ENCODE results near the gene RNF43. TPM values are rescaled to one million over a fixed set of nuclear protein-coding genes. Genes with fewer than 3 reads are reported as not detected.
"Not testable (repeated sequence)": the region's sequence is repeated elsewhere in the genome, so short reads cannot be mapped to it uniquely, and the experiment has no call there.

The RNF43 gene
- total RNA-seq, 1 donor from 2014 or later: 0.67 TPM

- ATAC-seq: no peak
- intact Hi-C loops (cut with DNase I): no loop called here
- DNase-seq (ENCODE audit: low spot score): no peak
Observed at GRCh38 chr17:58411408-58411894, 5.9 kb downstream of the RNF43 start.

DNA sequence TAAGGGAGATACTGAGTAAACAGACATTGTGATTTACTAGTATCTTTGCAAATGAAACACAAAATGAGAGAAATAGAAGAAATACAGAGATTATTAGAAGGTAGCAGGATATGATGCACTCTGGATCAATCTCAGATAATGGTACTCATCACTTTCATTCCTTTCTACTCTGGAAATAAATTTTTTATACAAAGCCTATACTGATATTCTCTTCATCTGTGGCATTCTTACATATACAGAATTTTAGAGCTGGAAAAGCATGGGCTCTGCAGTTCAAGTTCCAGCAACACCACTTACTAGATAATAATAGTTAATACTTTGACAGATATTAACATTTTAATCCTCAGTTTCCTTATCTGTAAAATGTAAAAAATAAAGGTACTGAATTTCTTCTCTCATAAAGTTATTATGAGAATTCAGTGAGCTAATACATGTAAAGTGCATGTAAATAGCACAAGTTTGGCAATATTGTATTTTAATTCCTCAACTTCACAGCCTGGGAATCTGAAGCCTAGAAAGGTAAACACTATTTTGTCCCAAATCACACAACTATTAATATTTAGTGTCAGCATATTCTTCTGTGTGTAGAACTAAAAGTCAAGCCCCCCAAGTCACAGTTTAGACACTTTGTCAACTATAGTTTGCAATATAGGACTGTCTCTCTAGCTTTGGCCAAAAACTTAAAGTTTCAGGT lies 6.5 kb downstream of the RNF43 start:
- intact Hi-C loops (cut with DNase I): no loop called here
- ATAC-seq (no peak), DNase-seq (ENCODE audit: low spot score) (no peak)

DNA sequence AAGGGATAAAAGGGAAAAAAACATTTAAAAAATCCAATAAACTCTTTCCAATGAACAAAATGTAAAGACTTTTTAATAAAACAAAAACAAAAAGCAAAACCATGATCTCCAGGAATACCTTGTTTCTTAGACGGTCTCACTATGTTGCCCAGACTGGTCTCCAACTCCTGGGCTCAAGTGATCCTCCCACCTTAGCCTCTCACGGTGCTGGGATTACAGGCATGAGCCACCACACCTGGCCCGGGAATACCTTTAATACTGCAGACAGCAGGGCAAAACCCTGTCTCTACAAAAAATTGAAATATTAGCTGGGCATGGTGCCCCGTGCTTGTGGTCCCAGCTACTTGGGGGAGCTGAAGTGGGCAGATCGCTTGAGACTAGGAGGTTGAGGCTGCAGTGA lies 7.9 kb downstream of the RNF43 start:
- DNase-seq (ENCODE audit: low spot score) (no peak), ATAC-seq (no peak)
- intact Hi-C loops (cut with DNase I): no loop called here

GRCh38 chr17:58403311-58403710 lies 14.0 kb downstream of the RNF43 start:
- intact Hi-C loops (cut with DNase I): no loop called here
- ATAC-seq (no peak), DNase-seq (ENCODE audit: low spot score) (no peak)

- intact Hi-C loops (cut with DNase I): no loop called here
- no peak for ATAC-seq
- DNase-seq (ENCODE audit: low spot score): no peak
Observed at GRCh38 chr17:58402679-58403078, 14.7 kb downstream of the RNF43 start.

GRCh38 chr17:58402047-58402446 lies 15.3 kb downstream of the RNF43 start:
- no peak for ATAC-seq
- intact Hi-C loops (cut with DNase I): no loop called here
- no peak for DNase-seq (ENCODE audit: low spot score)

DNA sequence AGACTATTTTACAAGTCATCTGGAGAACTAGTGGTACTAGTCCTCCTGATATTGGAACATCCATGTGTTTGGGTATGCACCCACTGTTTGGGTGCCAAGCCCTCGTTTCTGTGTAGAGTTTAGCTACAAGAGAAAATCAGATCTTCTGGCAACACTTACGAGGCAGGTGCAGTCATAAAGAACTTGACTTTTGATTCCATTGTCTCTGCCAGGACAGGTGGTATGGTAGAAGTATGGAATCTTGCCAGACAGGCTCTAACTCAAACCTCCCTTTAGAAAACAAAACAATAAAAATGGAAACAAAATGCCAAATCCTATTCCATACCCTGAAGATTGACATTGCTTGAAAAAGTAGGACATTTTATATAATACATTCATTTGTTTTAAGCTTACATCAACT lies 16.0 kb downstream of the RNF43 start:
- intact Hi-C loops (cut with DNase I): no loop called here
- no peak for DNase-seq (ENCODE audit: low spot score)
- no peak for ATAC-seq

DNA sequence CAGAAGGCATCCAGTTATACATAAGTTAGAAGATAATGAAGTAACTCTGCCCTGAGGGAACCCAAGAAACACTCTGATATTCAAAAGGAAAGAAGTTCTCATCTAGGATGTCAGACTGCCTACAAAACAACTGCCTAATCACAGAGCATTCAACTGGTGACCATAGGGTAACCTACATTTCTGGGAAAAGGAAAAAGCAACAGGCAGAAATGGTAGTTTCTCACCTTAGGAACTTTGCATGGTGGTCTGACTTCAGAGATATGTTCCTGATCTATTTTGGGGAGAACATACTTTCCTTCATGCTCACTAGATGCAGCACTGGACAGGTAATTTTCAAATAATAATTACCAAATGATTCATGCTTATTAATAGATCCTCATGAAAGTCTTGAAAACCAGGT lies 16.5 kb downstream of the RNF43 start:
- DNase-seq (ENCODE audit: low spot score): no peak
- intact Hi-C loops (cut with DNase I): no loop called here
- ATAC-seq: no peak

DNA sequence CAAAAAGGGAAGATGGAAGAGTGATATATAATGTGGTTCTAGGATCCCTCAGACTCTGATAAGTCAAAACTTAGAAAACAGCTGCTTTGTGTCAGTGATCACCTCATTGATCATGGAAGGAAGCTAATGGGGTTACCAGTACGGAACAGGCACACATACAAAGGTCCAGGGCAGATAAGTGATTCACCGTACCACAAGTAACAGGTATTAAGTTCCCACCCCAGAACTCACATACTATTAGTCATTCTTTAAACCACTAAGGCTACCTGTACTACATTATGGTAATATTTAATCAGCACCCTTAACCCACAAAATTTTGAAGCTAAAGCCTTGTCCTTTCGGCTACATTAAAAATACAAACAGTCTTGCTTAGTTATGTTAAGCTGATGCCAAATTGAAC lies 17.4 kb downstream of the RNF43 start:
- DNase-seq (ENCODE audit: low spot score) (no peak), ATAC-seq (no peak)
- intact Hi-C loops (cut with DNase I): no loop called here

DNA sequence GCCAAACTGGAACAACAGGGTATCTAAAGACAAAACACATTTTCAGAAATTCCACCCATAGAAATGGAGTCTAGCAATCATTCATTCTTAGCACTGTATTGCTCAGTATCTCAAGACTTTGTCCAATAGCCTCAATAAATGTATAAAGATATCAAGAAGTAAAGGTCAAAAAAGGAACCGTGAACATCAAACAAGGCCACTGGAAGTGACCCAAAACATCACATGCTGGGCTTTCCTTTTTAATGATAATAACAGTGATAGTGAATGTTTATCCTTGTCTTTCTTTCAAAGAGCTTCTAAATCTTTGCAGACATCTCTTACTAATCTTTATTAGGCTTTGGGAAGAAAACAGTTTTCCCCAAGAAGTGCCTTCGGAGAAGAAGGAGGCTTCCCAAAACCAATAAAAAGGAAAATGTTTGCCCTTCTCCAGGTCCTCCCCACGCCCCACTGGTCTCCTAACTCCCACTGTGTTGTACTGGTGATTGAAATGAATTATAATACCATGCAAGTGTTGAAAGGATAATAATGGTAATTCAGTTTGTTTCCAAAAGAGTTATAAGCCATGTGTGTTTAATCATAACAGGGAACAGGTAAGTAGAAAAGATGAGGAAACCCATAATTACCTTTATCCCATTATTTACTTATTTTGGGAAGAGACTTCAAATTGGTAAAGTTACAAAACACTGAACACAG lies 18.6 kb downstream of the RNF43 start:
- intact Hi-C loops (cut with DNase I): no loop called here
- DNase-seq (ENCODE audit: low spot score) (no peak), ATAC-seq (no peak)

- ATAC-seq; DNase-seq (ENCODE audit: low spot score); intact Hi-C loops (cut with DNase I): not testable (repeated sequence)
Observed at GRCh38 chr17:58397421-58397820, 19.9 kb downstream of the RNF43 start.

DNA sequence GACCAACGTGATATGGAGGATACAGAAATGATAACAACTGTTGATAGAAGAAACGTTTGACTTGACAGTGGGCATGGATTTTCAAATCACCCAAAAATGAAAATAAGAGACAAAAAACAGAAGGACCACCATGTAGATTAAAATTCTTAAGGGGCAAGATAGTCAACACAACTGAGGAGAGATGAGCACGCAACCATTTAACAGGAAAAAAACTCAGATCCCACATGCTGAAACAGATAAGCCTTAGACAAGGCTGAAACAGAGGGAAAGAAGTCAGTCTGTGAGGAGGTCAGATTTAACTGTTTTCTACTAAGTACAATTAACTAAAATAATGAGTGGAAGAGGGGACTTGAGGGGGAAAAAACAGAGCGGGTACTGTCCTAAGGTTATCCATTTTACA lies 21.2 kb downstream of the RNF43 start:
- DNase-seq (ENCODE audit: low spot score): no peak
- intact Hi-C loops (cut with DNase I): no loop called here
- no peak for ATAC-seq

DNA sequence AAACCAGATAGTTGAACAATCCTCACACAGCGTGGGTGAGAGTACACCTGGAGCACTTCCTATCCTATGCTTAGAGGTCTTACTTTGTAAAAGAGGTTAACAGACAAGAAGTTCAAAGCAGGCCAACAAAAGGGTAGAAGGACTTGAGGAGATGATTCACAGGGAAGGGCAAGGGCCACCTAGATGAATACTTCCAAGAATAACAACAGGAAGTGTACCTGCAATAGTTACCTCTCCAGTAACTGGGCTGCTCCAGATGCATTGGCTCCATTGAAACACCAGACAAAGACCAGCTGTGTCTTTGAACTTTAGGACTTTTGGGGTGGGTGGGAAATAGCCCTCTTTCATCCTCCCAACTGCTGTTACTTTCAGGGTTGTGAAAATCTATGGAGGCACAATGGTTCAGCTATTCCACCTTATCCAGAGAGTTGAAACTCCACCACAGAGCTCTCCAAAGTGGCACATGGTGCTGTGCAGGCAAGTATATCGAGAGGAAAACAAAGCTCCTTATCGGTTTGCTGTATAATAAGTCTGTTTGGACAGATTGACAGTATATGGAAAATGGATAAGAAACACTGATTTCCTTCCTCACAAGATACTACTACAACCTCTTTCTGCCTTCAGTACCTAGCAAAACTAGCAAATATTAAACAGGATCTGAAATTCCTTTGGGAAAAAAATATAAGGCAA lies 22.7 kb downstream of the RNF43 start:
- DNase-seq (ENCODE audit: low spot score): no peak
- no peak for ATAC-seq
- intact Hi-C loops (cut with DNase I): no loop called here

DNA sequence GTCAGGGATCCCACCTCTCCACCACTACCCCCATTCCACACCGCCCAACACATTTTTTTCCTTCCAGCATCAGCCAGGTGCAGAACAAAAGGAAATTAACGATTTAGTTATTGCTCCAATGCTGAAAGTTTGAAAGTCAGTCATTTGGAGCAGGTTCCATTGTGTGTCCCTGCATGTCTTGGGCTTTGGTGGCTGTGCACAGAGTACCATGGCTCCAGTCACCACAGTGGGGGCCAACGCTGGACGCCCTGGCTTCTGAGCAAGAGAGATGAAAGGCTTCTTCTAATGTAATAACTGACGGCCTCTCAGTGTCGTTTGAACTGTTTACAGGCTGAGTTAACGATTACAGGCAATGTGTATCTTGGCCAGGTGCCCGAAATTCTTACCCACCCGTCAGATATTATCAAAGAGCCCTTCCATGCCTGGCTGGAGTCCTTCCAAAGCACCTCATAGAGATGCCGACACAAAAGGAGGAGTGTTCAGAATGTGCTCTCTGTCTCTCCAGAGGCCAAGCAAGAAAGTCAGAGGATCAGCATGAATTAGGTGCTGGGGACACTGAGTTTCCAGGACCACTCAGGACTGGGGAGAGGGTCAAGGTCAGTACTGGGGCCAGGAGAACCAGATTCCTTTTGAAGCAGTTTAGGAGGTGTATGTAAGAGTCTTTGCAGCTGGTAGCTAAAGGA lies 25.9 kb downstream of the RNF43 start:
- intact Hi-C loops (cut with DNase I): no loop called here
- no peak for ATAC-seq

DNA sequence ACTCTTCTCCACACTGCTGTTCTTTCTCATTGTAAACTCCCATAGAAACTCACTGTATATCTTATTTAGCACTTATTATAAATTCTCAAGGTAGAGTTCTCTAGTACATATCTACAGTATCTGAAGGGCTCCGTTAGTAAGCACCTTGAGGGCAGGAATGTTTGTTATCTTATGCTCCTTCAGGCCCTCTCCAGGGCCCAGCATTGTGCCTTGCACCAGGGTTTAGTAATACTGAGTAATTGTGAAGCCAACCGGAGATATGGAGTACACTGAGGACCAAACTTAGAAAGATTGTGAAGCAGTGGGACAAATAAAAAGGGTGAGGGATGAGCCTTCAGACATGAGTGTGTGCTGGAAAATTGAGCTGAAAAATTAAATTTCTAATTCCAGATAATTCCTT lies 26.4 kb downstream of the RNF43 start:
- intact Hi-C loops (cut with DNase I): loop anchor here (1.0 kb wide), 1 partner anchor 44 kb away; no protein-coding TSS in a partner anchor
- no peak for DNase-seq (ENCODE audit: low spot score)
- no peak for ATAC-seq

More for the DNA sequence above, 25.9 kb downstream of the RNF43 start:
- DNase-seq (ENCODE audit: low spot score): no peak

DNA sequence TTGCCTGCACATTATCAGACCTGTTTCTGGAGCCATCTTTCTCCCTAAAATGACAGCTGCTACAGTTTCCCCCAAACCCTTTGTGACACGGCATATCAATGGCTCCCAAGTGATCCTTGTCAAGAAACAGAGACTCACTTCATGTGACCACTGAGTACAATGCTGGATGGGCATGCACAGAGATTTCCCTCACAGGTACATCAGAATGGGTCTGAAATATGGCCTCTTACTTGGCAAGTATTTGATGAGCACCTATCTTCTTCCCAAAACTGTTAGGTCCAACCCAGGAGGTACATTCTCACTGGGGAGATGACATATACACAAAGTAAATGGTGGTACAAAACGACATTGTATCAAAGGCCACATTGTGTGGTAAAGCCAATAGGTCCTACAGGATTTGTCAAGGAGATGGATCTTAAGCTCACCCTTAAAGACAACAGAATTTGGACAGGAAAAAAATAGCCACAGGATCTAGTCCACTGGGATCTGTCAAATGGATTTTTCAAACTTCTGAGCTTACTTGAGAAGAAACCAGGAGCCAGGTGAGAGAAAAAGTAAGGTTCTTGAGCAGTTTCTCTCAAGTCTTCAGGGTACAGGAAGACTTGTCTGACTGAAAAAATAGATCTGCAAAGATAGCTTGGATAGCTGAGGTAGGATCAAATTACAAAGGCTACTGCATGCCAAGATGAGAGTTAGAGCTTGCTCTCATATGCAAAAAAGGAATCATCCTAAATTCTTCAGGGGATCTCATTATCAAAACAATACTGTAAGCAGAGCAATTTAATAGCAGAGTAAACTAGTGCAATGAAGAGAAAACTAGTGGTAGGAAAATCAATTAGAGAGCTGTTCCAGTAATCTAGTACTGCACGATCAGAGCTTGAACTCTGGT lies 28.8 kb downstream of the RNF43 start:
- intact Hi-C loops (cut with DNase I): no loop called here
- ATAC-seq (no peak), DNase-seq (ENCODE audit: low spot score) (no peak)

DNA sequence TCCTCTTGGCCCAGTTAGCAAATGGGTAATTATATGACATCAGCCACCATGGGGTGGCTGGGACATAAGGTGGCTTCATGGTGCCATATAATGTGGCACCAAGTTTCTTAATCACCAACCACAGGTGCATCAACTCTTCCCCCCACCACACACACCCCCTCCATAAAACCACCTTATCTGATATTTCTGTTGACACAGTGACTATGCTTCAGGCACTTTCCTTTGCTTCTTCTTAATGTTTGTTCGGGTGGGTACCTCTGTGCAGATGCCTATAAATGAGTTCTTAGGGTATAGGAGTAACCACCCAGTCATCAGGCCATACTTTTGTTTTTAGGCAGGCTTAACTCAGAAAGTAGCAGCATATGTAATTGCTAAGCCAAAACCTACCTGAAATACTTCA lies 29.5 kb downstream of the RNF43 start:
- intact Hi-C loops (cut with DNase I): no loop called here
- ATAC-seq: no peak
- DNase-seq (ENCODE audit: low spot score): no peak

DNA sequence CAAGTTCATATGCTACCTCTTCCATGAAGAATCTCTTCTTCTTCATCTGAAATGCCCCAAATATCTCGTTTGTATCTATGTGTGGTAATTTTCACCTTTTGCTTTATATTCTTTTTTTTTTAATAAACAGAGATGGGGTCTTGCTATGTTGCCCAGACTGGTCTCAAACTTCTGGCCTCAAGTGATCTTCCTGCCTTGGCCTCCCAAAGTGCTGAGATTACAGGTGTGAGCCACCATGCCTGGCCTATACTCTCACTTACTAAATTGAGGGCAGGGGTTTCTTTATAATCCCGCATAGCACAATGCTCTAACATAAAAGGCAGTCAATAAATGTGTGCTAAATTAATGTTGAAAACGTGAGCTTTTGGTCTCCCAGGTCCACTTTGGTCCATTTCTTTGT lies 30.6 kb downstream of the RNF43 start:
- no peak for ATAC-seq
- intact Hi-C loops (cut with DNase I): no loop called here
- no peak for DNase-seq (ENCODE audit: low spot score)

All from sciatic nerve (tissue), 2 donors.